HG03159 (cell line): ENCODE measurements around the gene OTOL1.

ENCODE experiments used
- ATAC-seq: cut with Tn5 transposase; IDR thresholded peaks from one replicate; pipeline ENCODE4 v1.9.1; 2021; ENCODE audit warnings: mild to moderate bottlenecking, moderate library complexity; ENCODE audit not compliant: unreplicated experiment

OTOL1 gene

GRCh38 chr3:161531930-161532329, 35.3 kb downstream of the OTOL1 start:
- no peak for ATAC-seq

- ATAC-seq = peak; percentile 88
Observed at GRCh38 chr3:161540594-161540993, 44.0 kb downstream of the OTOL1 start.

GRCh38 chr3:161545824-161546223, 49.2 kb downstream of the OTOL1 start:
- no peak for ATAC-seq

GRCh38 chr3:161548301-161548700, 51.7 kb downstream of the OTOL1 start:
- no peak for ATAC-seq

- ATAC-seq = no peak
Observed at GRCh38 chr3:161549261-161549660, 52.7 kb downstream of the OTOL1 start.

- ATAC-seq = no peak
Observed at GRCh38 chr3:161550491-161551195, 54.0 kb downstream of the OTOL1 start.

GRCh38 chr3:161551697-161552096, 55.1 kb downstream of the OTOL1 start:
- no peak for ATAC-seq

- ATAC-seq = no peak
Observed at GRCh38 chr3:161552984-161553560, 56.5 kb downstream of the OTOL1 start.
